ENCODE data around the gene KMT2B.
"Not testable (repeated sequence)": the region's sequence is repeated elsewhere in the genome, so short reads cannot be mapped to it uniquely, and the experiment has no call there.

KMT2B gene

GRCh38 chr19:35721374-35721773 lies 3.6 kb downstream of the KMT2B start:
- no peak for TF ChIP-seq CTCF (IDR thresholded peaks at IDR 0.05)
- Histone ChIP-seq H3K4me1 (no peaks in the 10 kb centered on the region), H2AFZ (no peak overlapping the region), H3K4me3 (ENCODE audit: low read depth, low read length) (no peak overlapping the region), H3K27ac (no peak overlapping the region), H3K9ac (no peak overlapping the region), H3K4me2 (ENCODE audit: low read length) (no peak overlapping the region), H3K36me3 (ENCODE audit: control insufficient read depth, insufficient read depth, low read length) (no peaks in the 10 kb centered on the region), H3K9me3 (ENCODE audit: control insufficient read depth, low read length) (no peaks in the 10 kb centered on the region), H3K79me2 (peaks cover 40% of the 10 kb centered on the region), H3K27me3 (ENCODE audit: control insufficient read depth, insufficient read depth, low read length) (no peaks in the 10 kb centered on the region)

- Histone ChIP-seq H3K9me3 (ENCODE audit: control insufficient read depth, low read length) (no peaks in the 10 kb centered on the region), H3K4me2 (ENCODE audit: low read length) (no peak overlapping the region), H3K4me3 (ENCODE audit: low read depth, low read length) (no peak overlapping the region), H3K27ac (no peak overlapping the region), H3K4me1 (no peaks in the 10 kb centered on the region), H2AFZ (no peak overlapping the region), H3K79me2 (peaks cover 40% of the 10 kb centered on the region), H3K9ac (no peak overlapping the region), H3K27me3 (ENCODE audit: control insufficient read depth, insufficient read depth, low read length) (no peaks in the 10 kb centered on the region), H3K36me3 (ENCODE audit: control insufficient read depth, insufficient read depth, low read length) (no peaks in the 10 kb centered on the region)
- TF ChIP-seq CTCF (IDR thresholded peaks at IDR 0.05), result no peak
These were observed 4.7 kb downstream of the KMT2B start for GRCh38 chr19:35722461-35722860.

GRCh38 chr19:35722897-35723296 lies 5.1 kb downstream of the KMT2B start:
- Histone ChIP-seq H3K36me3 (ENCODE audit: control insufficient read depth, insufficient read depth, low read length) (no peaks in the 10 kb centered on the region), H3K4me1 (no peaks in the 10 kb centered on the region), H3K27me3 (ENCODE audit: control insufficient read depth, insufficient read depth, low read length) (no peaks in the 10 kb centered on the region), H2AFZ (no peak overlapping the region), H3K9ac (no peak overlapping the region), H3K4me3 (ENCODE audit: low read depth, low read length) (no peak overlapping the region), H3K27ac (no peak overlapping the region), H3K9me3 (ENCODE audit: control insufficient read depth, low read length) (no peaks in the 10 kb centered on the region), H3K4me2 (ENCODE audit: low read length) (no peak overlapping the region), H3K79me2 (peaks cover 40% of the 10 kb centered on the region)
- no peak for TF ChIP-seq CTCF (IDR thresholded peaks at IDR 0.05)

GRCh38 chr19:35723671-35724070 lies 5.9 kb downstream of the KMT2B start:
- Histone ChIP-seq H3K9ac (no peak overlapping the region), H3K36me3 (ENCODE audit: control insufficient read depth, insufficient read depth, low read length) (no peaks in the 10 kb centered on the region)

GRCh38 chr19:35724132-35724531 lies 6.3 kb downstream of the KMT2B start:
- H3K27ac ChIP-seq; H3K4me1 ChIP-seq; H3K36me3 ChIP-seq (ENCODE audit: control insufficient read depth, insufficient read depth, low read length); H3K4me3 ChIP-seq (ENCODE audit: low read depth, low read length); H2AFZ ChIP-seq; H3K9ac ChIP-seq; H3K9me3 ChIP-seq (ENCODE audit: control insufficient read depth, low read length); H3K4me2 ChIP-seq (ENCODE audit: low read length); H3K27me3 ChIP-seq (ENCODE audit: control insufficient read depth, insufficient read depth, low read length): not testable (repeated sequence)
- peaks cover 38% of the 10 kb centered on the region for H3K79me2 ChIP-seq

More at GRCh38 chr19:35723671-35724070, 5.9 kb downstream of the KMT2B start:
- Histone ChIP-seq H3K79me2 (peaks cover 40% of the 10 kb centered on the region), H3K9me3 (ENCODE audit: control insufficient read depth, low read length) (no peaks in the 10 kb centered on the region), H3K27me3 (ENCODE audit: control insufficient read depth, insufficient read depth, low read length) (no peaks in the 10 kb centered on the region), H3K27ac (no peak overlapping the region), H3K4me1 (no peaks in the 10 kb centered on the region), H3K4me3 (ENCODE audit: low read depth, low read length) (no peak overlapping the region), H3K4me2 (ENCODE audit: low read length) (no peak overlapping the region), H2AFZ (no peak overlapping the region)
- TF ChIP-seq CTCF (IDR thresholded peaks at IDR 0.05), result no peak

Data from parathyroid adenoma (tissue), 2 donors.